SH-SY5Y (cell line): Measurements from ENCODE around the gene DNAJC17.

ENCODE experiments used
- GATA2 ChIP-seq: IDR thresholded peaks from 2 replicates; pipeline ENCODE4 v1.6.1; 2011; ENCODE audit warnings: mild to moderate bottlenecking, low read depth, low read length
- GATA3 ChIP-seq: IDR thresholded peaks from 2 replicates; pipeline ENCODE4 v1.6.1; 2011; ENCODE audit warnings: low read depth, mild to moderate bottlenecking, low read length, moderate library complexity

- TF ChIP-seq GATA2, result no peak
- no peak for TF ChIP-seq GATA3
Observed at GRCh38 chr15:40832903-40833302, 25.6 kb upstream of the DNAJC17 start.
